T-cell (primary cell): ENCODE results near the gene FZD7. TPM values are rescaled to one million over a fixed set of nuclear protein-coding genes. Genes with fewer than 3 reads are reported as not detected.

Source experiments
- ATAC-seq, 4 experiments: fragments of 200-7000 bp in 3 of 4; fragments of 150-1000 bp in 1 of 4; cut with Tn5 transposase; replicated peaks in 1 of 4; 1 replicate in 3 of 4; 2 replicates in 1 of 4; pipeline ENCODE4 v1.10.0; 2021; ENCODE audit warnings: moderate library complexity in 3 of 4, mild to moderate bottlenecking in 2 of 4, moderate number of reproducible peaks in 1 of 4
- CTCF ChIA-PET, 2 donors: fragments of 300-600 bp; sonication (Branson Sonifier 250); formaldehyde crosslinking; loops; one replicate each; lab custom pipeline; 2022; ENCODE audit warnings: antibody characterized with exemption in 2 of 2; lab: Charles Lee
- POLR2A ChIA-PET, 2 donors: fragments of 300-600 bp; sonication (Branson Sonifier 250); formaldehyde crosslinking; loops; one replicate each; lab custom pipeline; 2022; ENCODE audit warnings: antibody characterized with exemption in 2 of 2; lab: Charles Lee
- DNase-seq, 35 experiments: peaks; one replicate each; pipeline versions ENCODE4 v3.0.0 to v3.0.0-alpha.2; 2013 to 2023
- H3K27ac ChIP-seq: one replicate; pipeline ENCODE4 v1.5.1; 2013; ENCODE audit warnings: low read length
- H3K27me3 ChIP-seq, 2 experiments: replicated peaks in 1 of 2; 1 replicate in 1 of 2; 2 replicates in 1 of 2; pipeline versions ENCODE4 v1.6.1 to v1.7.0; 2013; ENCODE audit warnings: low read length in 1 of 2, mixed read lengths in 1 of 2; ENCODE audit not compliant: control insufficient read depth in 2 of 2, insufficient read depth in 2 of 2; ENCODE audit errors: extremely low read depth in 1 of 2
- H3K36me3 ChIP-seq, 2 donors: 1 replicate in 1 of 2; 2 replicates in 1 of 2; pipeline versions ENCODE4 v1.6.1 to v1.7.0; 2013; ENCODE audit warnings: low read length in 1 of 2; ENCODE audit not compliant: control insufficient read depth in 2 of 2, insufficient read depth in 1 of 2; ENCODE audit errors: extremely low read depth in 1 of 2
- H3K4me1 ChIP-seq, 2 experiments: 1 replicate in 1 of 2; 2 replicates in 1 of 2; pipeline versions ENCODE4 v1.6.1 to v1.7.0; 2013; ENCODE audit warnings: low read length in 2 of 2, mixed read lengths in 1 of 2; ENCODE audit not compliant: insufficient read depth in 2 of 2, control insufficient read depth in 1 of 2; ENCODE audit errors: extremely low read depth in 1 of 2
- H3K4me3 ChIP-seq, 2 donors: 1 replicate in 1 of 2; 2 replicates in 1 of 2; pipeline versions ENCODE4 v1.5.1 to v1.7.0; 2013; ENCODE audit warnings: mild to moderate bottlenecking in 2 of 2, low read length in 1 of 2, moderate library complexity in 1 of 2; ENCODE audit not compliant: control insufficient read depth in 1 of 2; ENCODE audit errors: extremely low read depth in 1 of 2
- H3K9me3 ChIP-seq: 2 replicates; pipeline ENCODE4 v1.7.0; 2013
- H3K27ac Mint-ChIP-seq, 2 donors: one replicate each; pipeline ENCODE4 v1.8.0; 2020 to 2021; ENCODE audit warnings: mild to moderate bottlenecking in 2 of 2, mixed read lengths in 2 of 2
- H3K27me3 Mint-ChIP-seq, 2 donors: one replicate each; pipeline ENCODE4 v1.8.0; 2021 to 2022; ENCODE audit warnings: mixed read lengths in 2 of 2
- H3K36me3 Mint-ChIP-seq: one replicate; pipeline ENCODE4 v1.8.0; 2021; ENCODE audit warnings: mixed read lengths
- H3K4me1 Mint-ChIP-seq, 3 donors: one replicate each; pipeline ENCODE4 v1.8.0; 2020 to 2022; ENCODE audit warnings: mixed read lengths in 3 of 3, mild to moderate bottlenecking in 1 of 3
- H3K4me3 Mint-ChIP-seq, 3 donors: one replicate each; pipeline ENCODE4 v1.8.0; 2020 to 2022; ENCODE audit warnings: mild to moderate bottlenecking in 3 of 3, mixed read lengths in 3 of 3, moderate library complexity in 3 of 3
- H3K9me3 Mint-ChIP-seq, 3 donors: one replicate each; pipeline ENCODE4 v1.8.0; 2020 to 2022; ENCODE audit warnings: mixed read lengths in 3 of 3
- WGBS: methylation state at CpG from one replicate; pipeline ENCODE4 v1.1.5; 2013; ENCODE audit warnings: missing lambda C conversion rate; ENCODE audit not compliant: insufficient coverage; 5-methylcytosine and 5-hydroxymethylcytosine counted together
- total RNA-seq, 35 experiments: library from RNA in 6 of 35; stranded (reverse) in 6 of 35; fragments of 120-200 nt in 1 of 35; gene quantifications; one replicate each; pipeline versions ENCODE4 v1.2.1 to v1.2.4 and lab custom pipeline; 2013 to 2026

The FZD7 gene
- total RNA-seq, 5 donors from 2014 or later (not counting 1 experiment from before 2014, with no cell fraction given), result 0.15 to 0.93 (median 0.56) TPM

DNA sequence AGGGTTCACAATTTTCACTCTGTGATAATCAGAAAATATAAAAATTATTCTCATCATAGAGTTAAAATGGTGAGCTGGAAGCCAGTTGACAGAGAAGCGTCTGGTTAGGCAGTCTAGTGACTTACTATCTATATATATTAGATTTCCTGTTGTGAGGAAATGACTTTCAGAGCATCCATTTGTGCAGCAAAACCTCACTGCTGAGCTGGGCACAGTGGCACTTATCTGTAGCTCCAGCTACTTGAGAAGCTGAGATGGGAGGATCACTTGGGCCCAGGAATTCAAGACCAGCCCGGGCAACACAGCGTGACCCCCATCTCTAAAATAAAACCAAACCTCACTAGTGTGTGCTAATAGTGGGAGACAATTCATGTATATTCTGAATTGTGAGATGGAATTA is 32.2 kb downstream of the FZD7 start:
- no peak overlapping the region for H3K27ac Mint-ChIP-seq
- H3K9me3 ChIP-seq, result no peaks in the 10 kb centered on the region
- ATAC-seq (no peak), DNase-seq (no peak)
- H3K4me3 ChIP-seq, result no peak overlapping the region
- no peaks in the 10 kb centered on the region for H3K9me3 Mint-ChIP-seq
- H3K4me3 Mint-ChIP-seq, result no peak overlapping the region
- peaks cover 3 to 14% of the 10 kb centered on the region in 2 donors for H3K27me3 Mint-ChIP-seq
- no peaks in the 10 kb centered on the region for H3K4me1 Mint-ChIP-seq
- H3K27ac ChIP-seq, result no peak overlapping the region
- peaks cover 0 to 6% of the 10 kb centered on the region in 2 experiments for H3K27me3 ChIP-seq
- ChIA-PET POLR2A (interaction anchor here in 1 of 2 donors (0.6 kb wide), 1 partner anchor 291 kb away, joined by 3 read pairs; no protein-coding TSS in a partner anchor), CTCF (no interaction called here)
- no peaks in the 10 kb centered on the region for H3K4me1 ChIP-seq
- H3K36me3 ChIP-seq, result no peaks in the 10 kb centered on the region
- H3K36me3 Mint-ChIP-seq, result no peaks in the 10 kb centered on the region
- no CpG with 5 or more reads among the region's 3 CpGs for WGBS

DNA sequence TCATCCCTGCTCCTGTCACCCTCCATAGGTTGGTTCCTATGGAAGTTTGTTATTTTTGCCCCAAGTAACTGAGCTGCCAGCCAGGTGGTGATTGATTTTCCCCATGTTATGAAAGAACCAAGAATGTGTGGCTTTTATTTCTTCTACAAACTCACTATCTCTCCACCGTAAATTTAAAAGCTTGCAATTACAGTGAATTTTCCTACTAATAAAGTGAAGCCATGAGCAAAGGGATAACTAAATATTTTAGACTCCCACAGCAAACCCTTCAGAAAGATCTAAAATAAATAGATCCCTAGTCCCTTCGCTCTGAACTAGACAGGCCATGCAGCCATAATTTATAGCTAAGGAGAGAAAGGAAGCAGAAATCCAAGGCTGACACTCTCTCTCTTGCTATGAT is 33.2 kb downstream of the FZD7 start:
- POLR2A ChIA-PET, result no interaction called here
- Mint-ChIP-seq H3K4me3 (no peak overlapping the region), H3K36me3 (no peaks in the 10 kb centered on the region), H3K4me1 (no peaks in the 10 kb centered on the region), H3K9me3 (no peaks in the 10 kb centered on the region), H3K27ac (no peak overlapping the region), H3K27me3 (peaks cover 3 to 14% of the 10 kb centered on the region in 2 donors)
- WGBS, result no CpG with 5 or more reads among the region's 2 CpGs
- no peaks in the 10 kb centered on the region for H3K4me1 ChIP-seq
- CTCF ChIA-PET, result no interaction called here
- H3K4me3 ChIP-seq, result no peak overlapping the region
- ATAC-seq (no peak), DNase-seq (no peak)
- no peak overlapping the region for H3K27ac ChIP-seq
- H3K9me3 ChIP-seq, result no peaks in the 10 kb centered on the region
- H3K36me3 ChIP-seq, result no peaks in the 10 kb centered on the region
- peaks cover 0 to 6% of the 10 kb centered on the region in 2 experiments for H3K27me3 ChIP-seq

DNA sequence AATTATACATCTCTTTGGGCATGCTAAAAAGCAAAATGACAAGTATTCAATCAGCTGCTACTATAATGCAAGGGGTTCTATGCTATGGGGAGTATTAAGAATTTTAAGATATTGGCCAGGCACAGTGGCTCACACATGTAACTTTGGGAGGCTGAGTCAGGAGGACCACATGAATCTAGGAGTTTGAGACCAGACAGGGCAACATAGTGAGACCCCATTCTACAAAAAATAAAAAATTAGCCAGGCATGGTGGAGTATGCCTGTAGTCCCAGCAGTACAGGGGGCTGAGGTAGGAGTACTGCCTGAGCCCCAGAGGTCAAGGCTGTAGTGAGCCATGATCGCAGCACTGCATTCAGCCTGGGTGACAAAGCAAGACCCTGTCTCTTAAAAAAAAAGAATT is 33.9 kb downstream of the FZD7 start:
- Histone ChIP-seq H3K36me3 (no peaks in the 10 kb centered on the region), H3K27me3 (peaks cover 0 to 7% of the 10 kb centered on the region in 2 experiments), H3K27ac (no peak overlapping the region), H3K9me3 (no peaks in the 10 kb centered on the region), H3K4me3 (no peak overlapping the region), H3K4me1 (no peaks in the 10 kb centered on the region)
- Mint-ChIP-seq H3K4me3 (no peak overlapping the region), H3K27me3 (peaks cover 2 to 14% of the 10 kb centered on the region in 2 donors), H3K27ac (no peak overlapping the region), H3K9me3 (no peaks in the 10 kb centered on the region), H3K36me3 (no peaks in the 10 kb centered on the region), H3K4me1 (no peaks in the 10 kb centered on the region)
- CTCF ChIA-PET, result no interaction called here
- POLR2A ChIA-PET, result interaction anchor here in 1 of 2 donors (0.6 kb wide), 1 partner anchor 50 kb away, joined by 6 read pairs; no protein-coding TSS in a partner anchor
- ATAC-seq (no peak), DNase-seq (no peak)
- no CpG with 5 or more reads among the region's 1 CpG for WGBS

DNA sequence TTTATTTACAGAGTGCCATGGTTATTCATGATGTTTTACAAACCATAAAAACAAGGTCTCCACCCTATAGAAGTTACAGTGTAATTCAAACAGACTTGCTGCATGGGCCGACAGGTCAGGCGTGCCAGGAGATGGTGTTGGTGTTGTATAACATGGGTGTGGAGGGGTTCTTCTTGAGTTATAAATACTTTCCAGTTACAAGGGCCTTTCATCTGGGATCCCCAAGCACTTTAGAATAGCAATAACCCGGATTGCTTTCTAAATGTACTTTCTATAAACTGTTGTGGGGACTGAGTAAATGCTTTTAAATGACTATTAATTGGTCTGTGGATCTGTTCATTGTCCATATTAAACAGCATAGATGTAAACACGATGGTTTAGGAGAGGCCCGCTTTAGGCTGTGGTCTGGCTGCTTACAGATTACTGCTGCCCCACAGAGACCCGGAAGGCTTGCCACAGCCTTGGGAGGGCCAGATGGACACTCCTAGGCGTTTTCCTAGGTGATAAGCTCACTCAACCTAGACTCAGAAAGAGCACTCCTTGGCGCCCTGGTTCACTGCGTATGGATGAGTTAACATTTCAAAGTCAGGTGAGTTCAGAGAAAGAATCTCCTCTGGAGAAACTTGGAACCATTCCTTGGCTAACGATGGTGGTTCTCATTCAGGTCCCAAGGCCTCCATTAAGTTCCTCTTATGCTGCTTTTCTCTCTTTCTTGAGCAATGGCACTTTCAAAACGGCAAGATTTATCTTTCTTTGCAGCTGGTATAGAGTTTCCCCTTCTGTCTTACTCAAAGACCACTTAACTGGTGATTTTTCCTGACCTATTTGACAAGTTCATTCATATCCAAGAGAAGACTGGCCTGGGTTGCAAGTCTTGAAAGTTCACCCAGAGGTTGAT is 35.8 kb downstream of the FZD7 start:
- ATAC-seq, result no peak
- no peak for DNase-seq
- Mint-ChIP-seq H3K4me3 (no peak overlapping the region), H3K36me3 (no peaks in the 10 kb centered on the region), H3K27ac (no peak overlapping the region), H3K9me3 (no peaks in the 10 kb centered on the region), H3K4me1 (no peaks in the 10 kb centered on the region), H3K27me3 (peaks cover 2 to 10% of the 10 kb centered on the region in 2 donors)
- ChIA-PET POLR2A (no interaction called here), CTCF (no interaction called here)
- 82% methylated on average over 6 of the region's 11 CpGs for WGBS
- Histone ChIP-seq H3K36me3 (no peaks in the 10 kb centered on the region), H3K4me3 (no peak overlapping the region), H3K4me1 (no peaks in the 10 kb centered on the region), H3K27me3 (peaks cover 0 to 9% of the 10 kb centered on the region in 2 experiments), H3K9me3 (no peaks in the 10 kb centered on the region), H3K27ac (no peak overlapping the region)

DNA sequence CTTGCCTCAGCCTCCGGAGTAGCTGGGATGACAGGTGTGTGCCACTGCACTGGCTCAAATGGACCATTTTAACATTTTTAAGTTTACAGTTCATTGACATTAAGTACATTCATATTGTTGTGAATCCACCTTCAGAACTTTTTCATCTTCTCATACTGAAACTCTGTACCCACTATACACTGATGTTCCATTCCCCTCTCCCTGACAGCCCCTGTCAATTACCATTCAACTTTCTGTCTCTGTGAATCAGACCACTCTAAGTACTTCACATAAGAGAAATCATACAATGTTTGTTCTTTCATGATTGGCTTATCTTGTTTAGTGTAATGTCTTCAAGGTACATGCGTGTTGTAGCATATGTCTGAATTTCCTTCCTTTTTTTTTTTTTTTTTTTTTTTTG is 37.5 kb downstream of the FZD7 start:
- no peak overlapping the region for H3K4me3 Mint-ChIP-seq
- Histone ChIP-seq H3K27me3 (peaks cover 0 to 3% of the 10 kb centered on the region in 2 experiments), H3K4me1 (no peaks in the 10 kb centered on the region), H3K4me3 (no peak overlapping the region), H3K27ac (no peak overlapping the region), H3K36me3 (no peaks in the 10 kb centered on the region), H3K9me3 (no peaks in the 10 kb centered on the region)
- no peak for DNase-seq
- H3K27ac Mint-ChIP-seq, result no peak overlapping the region
- H3K27me3 Mint-ChIP-seq, result no peaks in the 10 kb centered on the region
- no peaks in the 10 kb centered on the region for H3K36me3 Mint-ChIP-seq
- CTCF ChIA-PET, result no interaction called here
- POLR2A ChIA-PET, result no interaction called here
- ATAC-seq, result no peak
- no peaks in the 10 kb centered on the region for H3K9me3 Mint-ChIP-seq
- H3K4me1 Mint-ChIP-seq, result no peaks in the 10 kb centered on the region
- 100% methylated on average over 1 of the region's 2 CpGs for WGBS

DNA sequence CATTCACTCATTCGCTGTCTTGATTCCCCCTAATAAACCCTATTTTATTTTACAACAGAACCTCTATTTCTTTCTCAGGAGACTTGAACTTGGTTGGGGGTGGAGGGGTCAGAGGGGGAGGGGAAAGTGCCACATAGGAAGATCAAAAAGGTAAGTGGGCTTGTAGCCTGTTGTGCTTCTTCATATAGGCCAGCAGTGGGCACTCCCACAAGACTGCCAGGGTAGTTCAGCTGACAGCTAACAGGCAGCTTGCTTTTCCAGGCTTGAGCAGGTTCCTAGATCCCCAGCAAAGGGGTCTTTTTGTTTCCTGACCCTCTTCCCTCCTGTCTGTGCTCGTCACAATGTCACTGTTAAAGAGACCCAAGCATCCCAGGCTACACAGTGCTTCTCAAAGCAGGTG is 38.6 kb downstream of the FZD7 start:
- ChIA-PET CTCF (no interaction called here), POLR2A (no interaction called here)
- no peaks in the 10 kb centered on the region for H3K27me3 Mint-ChIP-seq
- H3K9me3 Mint-ChIP-seq, result no peaks in the 10 kb centered on the region
- ATAC-seq, result no peak
- no peaks in the 10 kb centered on the region for H3K4me1 Mint-ChIP-seq
- no peak overlapping the region for H3K4me3 Mint-ChIP-seq
- DNase-seq, result no peak
- Histone ChIP-seq H3K4me1 (no peaks in the 10 kb centered on the region), H3K4me3 (no peak overlapping the region), H3K27me3 (peaks cover 0 to 3% of the 10 kb centered on the region in 2 experiments), H3K27ac (no peak overlapping the region), H3K9me3 (no peaks in the 10 kb centered on the region), H3K36me3 (no peaks in the 10 kb centered on the region)
- WGBS, result 0% methylated on average over 1 of the region's 2 CpGs
- no peak overlapping the region for H3K27ac Mint-ChIP-seq
- no peaks in the 10 kb centered on the region for H3K36me3 Mint-ChIP-seq
